ENCODE measurements around the gene ADCY5. TPM values are rescaled to one million over a fixed set of nuclear protein-coding genes. Genes with fewer than 3 reads are reported as not detected.

ADCY5 gene
- total and polyA plus RNA-seq, 4 donors: 0.74 to 6.6 (median 2.9) TPM

DNA sequence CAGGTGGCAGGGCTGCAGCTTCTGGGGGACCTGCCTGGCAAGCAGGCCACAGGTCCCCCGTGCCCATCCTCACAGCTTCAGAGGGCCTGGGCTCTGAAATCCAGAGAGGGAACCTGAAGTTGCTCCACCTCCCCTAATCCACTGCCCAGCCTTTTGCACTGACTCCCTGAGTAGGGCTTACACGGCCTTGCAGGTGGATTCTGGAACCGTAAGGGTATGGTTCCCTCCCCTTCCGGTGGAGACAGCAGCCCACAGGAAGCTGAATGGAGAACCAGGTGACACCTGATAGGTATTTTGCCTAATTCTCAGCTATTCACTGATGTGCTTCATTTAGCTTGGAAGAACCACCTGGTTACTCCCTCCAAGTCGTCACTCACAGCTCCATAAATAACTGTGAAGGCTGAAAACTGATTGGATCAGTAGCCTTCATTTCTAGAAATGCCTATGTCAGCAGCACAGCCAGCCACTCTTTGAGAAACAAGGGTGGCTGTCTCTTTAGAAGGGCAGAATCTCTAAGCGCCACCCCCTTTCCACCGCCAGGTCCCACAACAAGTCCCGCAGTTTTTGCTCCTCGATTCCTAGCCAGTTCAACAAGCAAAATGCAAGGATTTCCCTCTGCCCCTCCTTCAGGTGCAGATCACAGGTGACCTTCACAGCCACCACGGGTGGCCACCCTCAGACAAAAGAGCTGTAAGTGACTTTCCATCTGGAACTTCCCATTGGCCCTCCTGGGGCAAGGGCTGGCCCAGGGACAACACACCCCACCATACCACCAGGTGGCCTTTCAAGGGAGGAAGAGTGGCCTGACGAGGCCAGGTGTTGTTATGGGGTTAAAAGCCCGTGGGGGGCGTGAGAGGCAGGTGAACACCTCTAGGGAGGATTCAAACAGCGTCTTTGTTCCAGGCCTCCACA is 134.3 kb downstream of the ADCY5 start:
- H3K27me3 ChIP-seq (ENCODE audit: control insufficient read depth in 4 of 4, insufficient read depth in 4 of 4, low read length in 3 of 4): no peaks in the 10 kb centered on the region
- no peaks in the 10 kb centered on the region for H3K9me3 ChIP-seq (ENCODE audit: control insufficient read depth in 4 of 4, low read length in 3 of 4)
- H3K9ac ChIP-seq (ENCODE audit: low read depth in 1 of 2, low read length in 2 of 2): no peak overlapping the region
- peaks cover 0 to 3% (median 0%) of the 10 kb centered on the region in 4 donors for H3K4me1 ChIP-seq (ENCODE audit: control insufficient read depth in 4 of 4, insufficient read depth in 4 of 4, low read length in 3 of 4)
- H3K36me3 ChIP-seq (ENCODE audit: control insufficient read depth in 4 of 4, insufficient read depth in 3 of 4, low read depth in 1 of 4, low read length in 3 of 4): no peaks in the 10 kb centered on the region
- WGBS: 73% methylated on average over 14 of the region's 14 CpGs
- no peak overlapping the region for H3K27ac ChIP-seq (ENCODE audit: low read depth in 1 of 2, low read length in 2 of 2)
- DNase-seq (ENCODE audit: low spot score): no peak
- no peak overlapping the region for H3K4me3 ChIP-seq (ENCODE audit: low read depth in 1 of 3, low read length in 3 of 3)
- TF ChIP-seq, protein P1, sequence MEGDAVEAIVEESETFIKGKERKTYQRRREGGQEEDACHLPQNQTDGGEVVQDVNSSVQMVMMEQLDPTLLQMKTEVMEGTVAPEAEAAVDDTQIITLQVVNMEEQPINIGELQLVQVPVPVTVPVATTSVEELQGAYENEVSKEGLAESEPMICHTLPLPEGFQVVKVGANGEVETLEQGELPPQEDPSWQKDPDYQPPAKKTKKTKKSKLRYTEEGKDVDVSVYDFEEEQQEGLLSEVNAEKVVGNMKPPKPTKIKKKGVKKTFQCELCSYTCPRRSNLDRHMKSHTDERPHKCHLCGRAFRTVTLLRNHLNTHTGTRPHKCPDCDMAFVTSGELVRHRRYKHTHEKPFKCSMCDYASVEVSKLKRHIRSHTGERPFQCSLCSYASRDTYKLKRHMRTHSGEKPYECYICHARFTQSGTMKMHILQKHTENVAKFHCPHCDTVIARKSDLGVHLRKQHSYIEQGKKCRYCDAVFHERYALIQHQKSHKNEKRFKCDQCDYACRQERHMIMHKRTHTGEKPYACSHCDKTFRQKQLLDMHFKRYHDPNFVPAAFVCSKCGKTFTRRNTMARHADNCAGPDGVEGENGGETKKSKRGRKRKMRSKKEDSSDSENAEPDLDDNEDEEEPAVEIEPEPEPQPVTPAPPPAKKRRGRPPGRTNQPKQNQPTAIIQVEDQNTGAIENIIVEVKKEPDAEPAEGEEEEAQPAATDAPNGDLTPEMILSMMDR (IDR thresholded peaks at IDR 0.05; ENCODE audit: low read depth, low read length, missing input control): no peak

DNA sequence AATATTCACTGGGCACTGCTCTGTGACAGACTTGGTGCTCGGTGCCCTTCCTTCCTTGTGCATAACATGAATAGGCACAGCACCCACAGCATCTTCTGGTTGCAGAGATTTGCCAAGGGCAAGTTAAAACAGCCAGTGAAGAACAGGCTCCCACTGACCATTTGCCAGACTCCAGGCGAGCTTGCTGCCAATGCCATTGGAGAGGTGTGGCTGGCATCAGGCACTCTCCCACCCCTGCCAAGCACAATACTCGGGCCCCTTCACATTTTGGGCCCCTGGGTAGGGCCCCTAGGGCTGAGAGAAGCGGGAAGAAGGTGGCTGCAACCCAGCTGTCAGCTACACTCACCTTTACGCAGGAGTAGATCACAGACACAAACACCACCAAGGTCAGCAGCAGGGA is 135.0 kb downstream of the ADCY5 start:
- Histone ChIP-seq H3K27ac (ENCODE audit: low read depth in 1 of 2, low read length in 2 of 2) (no peak overlapping the region), H3K27me3 (ENCODE audit: control insufficient read depth in 4 of 4, insufficient read depth in 4 of 4, low read length in 3 of 4) (no peaks in the 10 kb centered on the region), H3K4me1 (ENCODE audit: control insufficient read depth in 4 of 4, insufficient read depth in 4 of 4, low read length in 3 of 4) (peaks cover 0 to 3% (median 0%) of the 10 kb centered on the region in 4 donors), H3K9ac (ENCODE audit: low read depth in 1 of 2, low read length in 2 of 2) (no peak overlapping the region), H3K36me3 (ENCODE audit: control insufficient read depth in 4 of 4, insufficient read depth in 3 of 4, low read depth in 1 of 4, low read length in 3 of 4) (no peaks in the 10 kb centered on the region), H3K9me3 (ENCODE audit: control insufficient read depth in 4 of 4, low read length in 3 of 4) (no peaks in the 10 kb centered on the region), H3K4me3 (ENCODE audit: low read depth in 1 of 3, low read length in 3 of 3) (no peak overlapping the region)
- no peak for DNase-seq (ENCODE audit: low spot score)
- WGBS: 78% methylated on average over 5 of the region's 5 CpGs
- TF ChIP-seq, protein P2, sequence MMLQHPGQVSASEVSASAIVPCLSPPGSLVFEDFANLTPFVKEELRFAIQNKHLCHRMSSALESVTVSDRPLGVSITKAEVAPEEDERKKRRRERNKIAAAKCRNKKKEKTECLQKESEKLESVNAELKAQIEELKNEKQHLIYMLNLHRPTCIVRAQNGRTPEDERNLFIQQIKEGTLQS (IDR thresholded peaks at IDR 0.05): no peak
- TF ChIP-seq TAF1 (conservative IDR thresholded peaks at IDR 0.05) (no peak), HNF4G (IDR thresholded peaks at IDR 0.05) (no peak), RAD21 (IDR thresholded peaks at IDR 0.05) (no peak), FOXA1 (IDR thresholded peaks at IDR 0.05) (no peak)

DNA sequence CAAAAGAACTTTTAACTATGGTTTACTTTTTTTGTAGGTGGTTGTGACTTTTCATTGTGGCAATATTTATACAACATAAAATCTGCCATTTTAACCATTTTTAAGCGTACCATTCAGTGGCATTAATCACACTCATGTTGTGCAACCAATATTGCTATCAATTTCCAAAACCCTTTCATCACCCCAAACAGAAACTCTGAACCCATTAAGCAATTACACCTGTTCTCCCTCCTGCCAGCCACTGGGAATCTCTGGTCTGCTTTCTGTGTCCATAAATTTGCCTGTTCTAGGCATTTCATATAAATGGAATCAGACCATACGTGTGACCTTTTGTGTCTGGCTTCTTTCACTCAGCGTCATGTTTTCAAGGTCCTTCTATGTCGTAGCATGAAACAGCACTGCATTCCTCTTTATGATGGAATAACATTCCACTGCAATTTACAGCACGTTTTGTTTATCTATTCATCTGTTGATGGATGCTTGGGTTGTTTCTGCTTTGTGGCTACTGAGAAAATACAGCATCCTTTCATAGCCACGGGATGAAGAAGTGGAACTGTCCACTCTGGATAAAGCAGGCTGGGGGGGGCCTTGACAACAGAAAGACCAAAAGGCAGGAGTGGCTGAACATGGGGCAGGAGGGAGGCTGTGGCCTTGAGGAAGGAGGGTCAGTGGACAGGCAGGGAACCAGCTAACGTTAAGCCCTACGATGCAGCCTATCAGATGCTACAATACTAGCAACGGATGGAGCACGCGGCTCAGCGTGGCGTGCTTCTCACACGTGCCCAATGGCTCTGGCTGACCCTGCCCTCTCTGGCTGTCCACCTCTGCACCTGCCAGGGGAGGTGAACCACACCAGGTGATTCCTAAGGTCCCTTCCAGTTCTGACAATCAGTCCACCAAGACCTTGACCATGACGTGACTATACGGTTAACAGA is 136.3 kb downstream of the ADCY5 start:
- H3K4me3 ChIP-seq (ENCODE audit: low read depth in 1 of 3, low read length in 3 of 3): no peak overlapping the region
- no peaks in the 10 kb centered on the region for H3K27me3 ChIP-seq (ENCODE audit: control insufficient read depth in 4 of 4, insufficient read depth in 4 of 4, low read length in 3 of 4)
- H3K4me1 ChIP-seq (ENCODE audit: control insufficient read depth in 4 of 4, insufficient read depth in 4 of 4, low read length in 3 of 4): peaks cover 0 to 3% (median 0%) of the 10 kb centered on the region in 4 donors
- no peak for DNase-seq (ENCODE audit: low spot score)
- WGBS: 82% methylated on average over 16 of the region's 16 CpGs
- H3K27ac ChIP-seq (ENCODE audit: low read depth in 1 of 2, low read length in 2 of 2): no peak overlapping the region
- no peaks in the 10 kb centered on the region for H3K36me3 ChIP-seq (ENCODE audit: control insufficient read depth in 4 of 4, insufficient read depth in 3 of 4, low read depth in 1 of 4, low read length in 3 of 4)
- H3K9me3 ChIP-seq (ENCODE audit: control insufficient read depth in 4 of 4, low read length in 3 of 4): no peaks in the 10 kb centered on the region
- no peak overlapping the region for H3K9ac ChIP-seq (ENCODE audit: low read depth in 1 of 2, low read length in 2 of 2)
- TF ChIP-seq FOXA1 (IDR thresholded peaks at IDR 0.05) (no peak), JUND (IDR thresholded peaks at IDR 0.05) (no peak), EGR1 (IDR thresholded peaks at IDR 0.05; ENCODE audit: low read depth in 2 of 2) (no peak), FOXA2 (IDR thresholded peaks at IDR 0.05) (no peak), SP1 (IDR thresholded peaks at IDR 0.05) (no peak), TAF1 (conservative IDR thresholded peaks at IDR 0.05) (no peak), RAD21 (IDR thresholded peaks at IDR 0.05) (no peak), YY1 (IDR thresholded peaks at IDR 0.05) (no peak), HNF4A (conservative IDR thresholded peaks at IDR 0.05) (peak; percentile 57 to 59), NR2F2 (IDR thresholded peaks at IDR 0.05) (no peak), RXRA (IDR thresholded peaks at IDR 0.05) (peak in 1 of 2 donors; percentile 24), GABPA (IDR thresholded peaks at IDR 0.05 in 1 of 2, conservative IDR thresholded peaks at IDR 0.05 in 1 of 2) (no peak), HNF4G (IDR thresholded peaks at IDR 0.05) (no peak)
- TF ChIP-seq, protein P1 (IDR thresholded peaks at IDR 0.05; ENCODE audit: low read depth, low read length, missing input control): no peak
- TF ChIP-seq, protein P3, sequence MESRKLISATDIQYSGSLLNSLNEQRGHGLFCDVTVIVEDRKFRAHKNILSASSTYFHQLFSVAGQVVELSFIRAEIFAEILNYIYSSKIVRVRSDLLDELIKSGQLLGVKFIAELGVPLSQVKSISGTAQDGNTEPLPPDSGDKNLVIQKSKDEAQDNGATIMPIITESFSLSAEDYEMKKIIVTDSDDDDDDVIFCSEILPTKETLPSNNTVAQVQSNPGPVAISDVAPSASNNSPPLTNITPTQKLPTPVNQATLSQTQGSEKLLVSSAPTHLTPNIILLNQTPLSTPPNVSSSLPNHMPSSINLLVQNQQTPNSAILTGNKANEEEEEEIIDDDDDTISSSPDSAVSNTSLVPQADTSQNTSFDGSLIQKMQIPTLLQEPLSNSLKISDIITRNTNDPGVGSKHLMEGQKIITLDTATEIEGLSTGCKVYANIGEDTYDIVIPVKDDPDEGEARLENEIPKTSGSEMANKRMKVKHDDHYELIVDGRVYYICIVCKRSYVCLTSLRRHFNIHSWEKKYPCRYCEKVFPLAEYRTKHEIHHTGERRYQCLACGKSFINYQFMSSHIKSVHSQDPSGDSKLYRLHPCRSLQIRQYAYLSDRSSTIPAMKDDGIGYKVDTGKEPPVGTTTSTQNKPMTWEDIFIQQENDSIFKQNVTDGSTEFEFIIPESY (IDR thresholded peaks at IDR 0.05): no peak
- TF ChIP-seq, protein P2 (IDR thresholded peaks at IDR 0.05): peak; percentile 42
- TF ChIP-seq, protein P4, sequence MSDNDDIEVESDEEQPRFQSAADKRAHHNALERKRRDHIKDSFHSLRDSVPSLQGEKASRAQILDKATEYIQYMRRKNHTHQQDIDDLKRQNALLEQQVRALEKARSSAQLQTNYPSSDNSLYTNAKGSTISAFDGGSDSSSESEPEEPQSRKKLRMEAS (IDR thresholded peaks at IDR 0.05): no peak

Data from liver (tissue), 9 donors.